Stimulated activated CD4-positive, alpha-beta T cell treated with anti-CD3 and anti-CD28 coated beads, Interleukin-1b, Interleukin-23, amount 100 ng/mL, for 24 hours (primary cell): Measurements from ENCODE around the gene ELOVL4.

Source experiments
- DNase-seq, 4 experiments: peaks; one replicate each; pipeline ENCODE4 v3.0.0-alpha.2; 2020; ENCODE audit warnings: low read depth in 4 of 4, low spot score in 1 of 4

Gene ELOVL4

DNA sequence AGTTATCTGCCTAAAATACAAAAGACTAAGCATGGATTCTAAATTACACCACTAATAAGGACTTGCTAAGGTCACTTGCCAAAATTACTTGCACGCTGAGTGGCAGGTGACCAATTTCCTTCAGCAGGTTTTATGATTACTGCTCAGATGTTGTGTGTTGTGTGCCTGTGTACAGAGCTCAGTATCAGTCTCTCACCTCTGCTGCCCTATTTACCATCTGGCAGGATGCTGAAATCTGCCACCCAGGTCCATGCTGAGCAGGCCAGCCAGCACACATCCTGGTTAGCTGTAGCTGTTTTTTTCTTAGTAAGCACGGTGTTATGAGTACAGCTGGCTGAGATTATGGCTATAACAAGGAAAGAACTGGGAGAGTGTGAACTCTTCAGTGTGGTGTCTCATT is 34.0 kb downstream of the ELOVL4 start:
- DNase-seq: no peak

DNA sequence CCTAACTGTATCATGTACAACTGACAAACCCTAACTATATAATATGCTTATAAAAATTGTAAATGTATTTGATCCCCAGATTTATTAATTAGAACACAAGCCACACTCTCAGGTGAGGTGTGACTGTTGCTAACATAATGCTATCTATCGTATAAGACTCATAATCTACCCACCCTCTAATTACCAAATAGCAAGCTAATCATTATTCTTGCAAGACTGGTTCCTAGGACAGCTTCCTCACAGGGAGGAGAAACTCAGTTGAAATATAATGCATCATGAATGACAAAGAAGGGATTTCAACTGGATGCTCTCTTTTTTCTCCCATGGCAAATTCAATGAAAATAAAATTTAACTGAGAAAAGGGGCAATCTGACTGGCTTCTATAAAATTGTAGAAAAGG is 35.4 kb downstream of the ELOVL4 start:
- DNase-seq: no peak

DNA sequence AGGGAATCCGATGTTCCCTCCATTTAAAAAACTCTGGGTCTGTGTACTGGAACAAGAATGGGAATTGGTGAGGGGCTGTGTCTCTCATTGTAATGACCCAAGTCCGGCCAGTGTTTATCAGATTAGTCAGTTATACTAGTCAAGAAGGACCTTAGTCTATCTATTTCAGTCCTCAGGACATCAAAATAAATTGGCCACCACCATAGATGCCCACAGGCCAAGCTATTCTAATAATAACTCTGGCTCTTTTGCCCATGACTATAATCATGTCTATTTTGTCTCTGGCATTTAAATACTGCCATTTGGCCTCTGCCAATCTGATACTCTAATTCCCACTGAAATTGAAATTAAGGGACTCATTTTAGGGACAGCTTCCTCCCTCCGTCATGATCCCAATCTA is 37.8 kb downstream of the ELOVL4 start:
- no peak for DNase-seq

GRCh38 chr6:79902046-79902445 is 45.3 kb downstream of the ELOVL4 start:
- no peak for DNase-seq

- DNase-seq: no peak
These were observed 49.3 kb downstream of the ELOVL4 start for GRCh38 chr6:79898076-79898475.

GRCh38 chr6:79896075-79896449 is 51.3 kb downstream of the ELOVL4 start:
- no peak for DNase-seq

- DNase-seq: no peak
These were observed 51.8 kb downstream of the ELOVL4 start for GRCh38 chr6:79895382-79896074.

DNA sequence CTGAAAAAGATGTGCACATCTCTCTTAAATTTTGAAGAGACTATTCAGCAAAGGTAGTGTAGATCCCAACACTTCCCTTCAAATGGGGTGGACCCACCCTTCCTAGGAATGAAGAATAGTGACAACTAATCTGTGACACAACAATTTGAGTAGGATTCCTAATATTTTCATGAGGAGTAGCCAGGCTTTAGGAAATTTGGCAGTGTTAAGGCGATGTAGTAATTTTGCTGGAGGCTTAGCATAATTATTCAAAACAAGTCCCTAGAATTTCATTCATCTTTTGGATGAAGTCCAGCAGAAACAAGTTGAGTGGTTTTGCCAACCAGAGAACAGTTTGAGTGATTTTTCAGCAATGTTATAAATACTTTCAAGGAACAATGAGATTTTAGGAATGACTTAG is 52.4 kb downstream of the ELOVL4 start:
- no peak for DNase-seq

DNA sequence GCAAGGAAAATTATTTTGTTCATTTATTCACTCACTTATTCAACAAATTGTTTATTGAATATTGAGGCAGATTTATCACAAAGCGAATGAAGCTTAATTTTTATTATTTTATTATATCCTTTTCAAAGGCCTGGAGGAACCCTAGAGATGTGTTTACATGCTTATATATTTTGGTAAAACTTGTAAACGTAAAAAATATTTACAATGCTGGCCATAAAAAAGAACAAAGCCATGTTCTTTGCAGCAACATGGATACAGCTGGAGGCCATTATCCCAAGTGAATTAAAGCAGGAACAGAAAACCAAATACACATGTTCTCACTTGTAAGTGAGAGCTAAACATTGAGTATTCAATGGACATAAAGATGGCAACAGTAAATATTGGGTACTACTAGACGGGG is 58.8 kb downstream of the ELOVL4 start:
- DNase-seq: no peak

- no peak for DNase-seq
These were observed 69.1 kb downstream of the ELOVL4 start for GRCh38 chr6:79878142-79878748.

- DNase-seq: no peak
These were observed 72.7 kb downstream of the ELOVL4 start for GRCh38 chr6:79874531-79875134.

- no peak for DNase-seq
These were observed 74.4 kb downstream of the ELOVL4 start for GRCh38 chr6:79872986-79873385.

GRCh38 chr6:79872303-79872702 is 75.0 kb downstream of the ELOVL4 start:
- DNase-seq: no peak

- peak; percentile 56 to 69 (median 66) for DNase-seq
These were observed 77.7 kb downstream of the ELOVL4 start for GRCh38 chr6:79869600-79870084.

- no peak for DNase-seq
These were observed 78.2 kb downstream of the ELOVL4 start for GRCh38 chr6:79869184-79869583.

- no peak for DNase-seq
These were observed 79.1 kb downstream of the ELOVL4 start for GRCh38 chr6:79868098-79868722.
